KOPT-K1 (cell line): ENCODE measurements around the gene IL17RE.

Experiments used
- H3K27ac ChIP-seq: fragments of 200-600 bp; sonication (generic); 2 replicates; pipeline ENCODE4 v1.5.1; 2016; ENCODE audit warnings: antibody characterized with exemption, mild to moderate bottlenecking, low read depth, low read length; ENCODE audit not compliant: poor library complexity, severe bottlenecking
- H3K36me3 ChIP-seq: fragments of 200-600 bp; sonication (generic); 2 replicates; pipeline ENCODE4 v1.5.1; 2017; ENCODE audit warnings: antibody characterized with exemption, mild to moderate bottlenecking, low read length, moderate library complexity; ENCODE audit not compliant: insufficient read depth
- H3K9me3 ChIP-seq: fragments of 200-600 bp; sonication (generic); 2 replicates; pipeline ENCODE4 v1.5.1; 2017; ENCODE audit warnings: antibody characterized with exemption, low read length, mild to moderate bottlenecking; ENCODE audit not compliant: insufficient read depth, poor library complexity, severe bottlenecking

Gene IL17RE

DNA sequence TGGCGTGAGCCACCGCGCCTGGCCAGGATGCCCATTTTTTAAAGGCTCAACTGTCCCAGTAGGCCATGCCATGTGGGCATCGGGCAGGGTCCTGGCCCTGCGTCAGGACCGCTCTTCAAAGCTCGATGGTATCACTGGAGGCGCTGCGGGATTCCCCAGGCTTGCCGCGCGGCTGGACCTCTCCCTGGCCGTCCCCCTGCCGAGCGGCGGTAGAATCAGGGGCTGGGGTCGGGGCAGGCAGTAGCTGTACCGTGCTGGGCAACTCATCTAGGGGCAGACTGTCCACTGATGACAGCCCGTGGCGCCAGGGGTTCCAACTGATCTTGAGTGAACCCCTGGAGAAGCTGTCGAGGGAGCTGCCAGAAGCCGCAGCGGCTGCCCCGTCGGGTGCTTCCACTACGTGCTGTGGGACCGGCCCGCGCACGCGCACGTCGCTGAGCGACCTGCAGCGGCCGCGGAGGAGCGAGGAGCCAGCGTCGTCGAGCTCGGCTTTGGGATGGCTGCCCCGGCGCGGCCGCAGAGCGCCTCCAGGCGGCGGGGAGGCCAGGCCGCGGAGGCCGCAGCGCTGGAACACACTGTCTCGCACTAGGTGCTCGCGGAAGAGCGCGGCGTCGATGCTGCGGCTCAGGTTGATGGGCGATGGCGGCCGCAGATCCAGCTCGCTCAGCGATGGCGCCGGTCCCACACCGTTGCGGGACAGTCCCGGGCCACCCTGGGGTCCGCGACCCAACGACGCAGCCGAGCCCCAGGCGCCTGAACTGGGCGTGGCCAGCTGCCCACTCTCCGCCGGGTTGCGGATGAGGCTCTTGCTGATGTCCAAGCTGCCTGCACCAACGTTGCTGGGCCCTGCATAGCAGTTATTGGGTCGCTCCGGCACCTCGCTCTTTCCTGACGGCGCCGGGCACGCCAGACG is 43.7 kb downstream of the IL17RE start:
- H3K27ac ChIP-seq = no peak overlapping the region
- no peaks in the 10 kb centered on the region for H3K9me3 ChIP-seq

DNA sequence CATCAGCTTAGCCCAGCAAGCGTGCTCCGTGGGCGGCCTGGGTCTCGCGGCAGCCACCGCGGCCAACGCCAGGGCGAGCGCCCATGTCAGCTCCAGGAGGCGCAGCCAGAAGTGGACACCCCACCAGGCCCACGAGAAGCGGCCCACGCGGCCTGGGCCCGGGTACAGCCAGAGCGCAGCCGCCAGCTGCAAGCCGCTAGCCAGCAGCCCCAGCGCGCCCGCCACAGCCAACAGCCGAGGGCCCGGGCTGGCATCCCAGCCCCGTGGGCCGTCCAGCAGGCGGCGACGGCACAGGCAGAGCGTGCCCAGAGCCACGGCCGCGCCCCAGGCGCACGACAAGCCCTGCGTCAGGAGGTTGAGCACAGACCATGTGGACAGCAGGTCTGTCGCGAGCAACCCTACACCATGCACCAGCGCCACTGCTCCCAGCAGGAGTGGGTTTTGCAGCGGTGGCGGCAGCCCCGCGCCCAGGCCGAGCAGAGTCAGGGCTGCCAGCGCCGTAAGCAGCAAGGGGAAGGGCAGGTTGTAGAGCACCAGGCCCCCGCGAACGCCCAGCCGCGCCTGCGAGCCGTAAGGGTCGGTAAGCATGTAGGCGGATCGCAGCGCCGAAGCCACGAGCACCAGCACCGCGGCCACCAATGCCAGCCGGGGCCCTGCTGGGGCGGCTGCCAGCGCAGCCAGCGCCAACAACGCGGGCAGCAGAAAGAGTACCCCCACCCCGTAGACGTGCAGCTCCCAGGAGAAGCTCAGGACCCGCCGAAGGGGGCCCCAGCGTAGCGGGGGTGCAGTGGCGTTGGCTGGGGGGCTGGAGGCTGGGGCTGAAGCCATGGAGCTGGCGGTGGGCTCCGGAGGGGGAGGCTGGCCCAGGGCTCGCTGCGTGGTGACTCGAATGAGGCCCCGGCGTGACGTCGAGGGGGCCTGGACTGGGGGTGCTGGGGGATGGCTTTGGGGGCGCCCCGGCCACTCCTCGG is 44.7 kb downstream of the IL17RE start:
- Histone ChIP-seq H3K36me3 (peaks cover 3% of the 10 kb centered on the region; the same call in 1 of the 2 replicates), H3K9me3 (no peaks in the 10 kb centered on the region), H3K27ac (no peak overlapping the region)

More for the DNA sequence above, 43.7 kb downstream of the IL17RE start:
- H3K36me3 ChIP-seq = peaks cover 3% of the 10 kb centered on the region; the same call in 1 of the 2 replicates

- Histone ChIP-seq H3K36me3 (peaks cover 3% of the 10 kb centered on the region; the same call in 1 of the 2 replicates), H3K27ac (no peak overlapping the region), H3K9me3 (no peaks in the 10 kb centered on the region)
These were observed 45.9 kb downstream of the IL17RE start for GRCh38 chr3:9948586-9948985.

DNA sequence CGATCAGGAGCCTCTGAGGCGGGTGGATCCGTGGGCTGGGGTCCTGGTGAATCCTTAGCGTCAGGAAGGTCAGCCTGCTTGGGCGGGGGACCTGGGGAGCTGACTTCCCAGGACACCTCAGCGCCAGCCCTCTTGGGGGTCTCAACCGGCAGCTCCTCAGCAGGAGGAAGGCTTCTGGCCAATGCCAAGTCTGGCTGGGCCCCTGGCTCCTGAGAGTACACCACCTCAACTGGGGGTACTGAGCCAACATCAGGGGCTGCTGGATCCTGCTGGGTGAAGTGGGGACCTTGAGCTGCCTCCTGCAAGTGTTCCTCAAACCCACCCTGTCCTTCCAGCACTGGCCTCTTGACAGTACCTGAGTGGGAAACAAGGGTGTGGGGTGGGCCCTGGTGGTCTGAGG is 46.5 kb downstream of the IL17RE start:
- Histone ChIP-seq H3K27ac (no peak overlapping the region), H3K36me3 (peaks cover under 1% of the 10 kb centered on the region; the same call in 1 of the 2 replicates), H3K9me3 (no peaks in the 10 kb centered on the region)

DNA sequence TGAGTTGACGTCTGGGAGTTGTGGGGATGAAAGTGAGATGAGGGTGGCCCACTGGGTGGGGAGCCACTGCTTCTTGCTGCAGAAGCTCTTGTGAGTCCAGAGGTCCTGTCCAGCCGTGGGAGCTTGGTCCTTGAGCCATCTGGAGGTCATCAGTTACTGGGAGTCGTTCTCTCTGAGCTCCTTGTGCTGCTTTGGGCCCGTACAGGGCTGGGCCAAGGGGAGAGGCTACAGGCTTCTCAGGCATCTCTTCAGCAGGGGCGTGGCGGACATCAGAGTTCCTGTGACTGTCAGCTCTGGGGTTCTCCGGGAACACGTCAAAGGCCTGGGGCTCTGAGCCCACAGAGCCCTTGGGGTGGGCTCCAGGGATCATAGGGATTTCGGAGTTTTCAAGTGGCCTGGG is 47.0 kb downstream of the IL17RE start:
- Histone ChIP-seq H3K9me3 (no peaks in the 10 kb centered on the region), H3K27ac (no peak overlapping the region), H3K36me3 (no peaks in the 10 kb centered on the region)

DNA sequence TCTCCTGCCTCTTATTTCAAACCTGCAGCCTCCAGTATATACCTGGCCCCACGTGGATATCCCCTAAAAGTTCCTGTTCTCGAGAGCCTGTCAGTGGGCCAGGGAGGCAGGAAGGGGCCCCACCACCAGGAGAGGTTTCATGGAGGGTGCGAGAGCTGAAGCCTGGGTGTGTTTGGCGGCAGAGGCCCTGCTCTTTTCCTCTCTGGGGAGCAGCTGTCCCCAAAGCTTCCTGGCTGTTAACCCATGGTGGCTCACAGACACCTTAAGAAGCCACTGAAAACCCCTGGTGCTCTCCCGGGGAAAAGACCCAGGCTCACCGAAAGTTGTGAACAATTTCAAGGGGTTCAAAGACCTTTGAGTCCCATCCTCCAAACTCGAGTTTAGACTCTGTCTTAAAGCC is 48.5 kb downstream of the IL17RE start:
- Histone ChIP-seq H3K9me3 (no peaks in the 10 kb centered on the region), H3K27ac (peak overlapping the region; percentile 15), H3K36me3 (no peaks in the 10 kb centered on the region)

DNA sequence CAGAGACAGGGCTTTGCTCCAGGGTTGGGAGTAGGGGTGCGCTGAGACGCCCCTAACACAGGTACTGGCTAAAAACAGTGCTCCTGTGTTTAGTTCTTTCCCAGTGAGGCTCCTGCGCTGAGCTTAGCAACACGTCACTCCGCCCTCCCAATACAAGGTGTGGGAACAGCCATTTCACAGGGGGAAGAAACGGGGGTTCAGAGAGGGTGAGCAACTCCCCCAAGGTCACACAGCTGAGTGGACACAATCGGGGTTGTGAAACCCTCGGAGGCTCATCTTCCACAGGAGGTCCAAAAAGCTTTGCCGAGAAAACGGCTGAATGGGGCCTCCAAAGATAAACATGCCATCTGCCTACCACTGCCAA is 48.9 kb downstream of the IL17RE start:
- no peaks in the 10 kb centered on the region for H3K36me3 ChIP-seq
- H3K9me3 ChIP-seq = no peaks in the 10 kb centered on the region
- H3K27ac ChIP-seq = peak overlapping the region; percentile 15

GRCh38 chr3:9951962-9952805 is 49.5 kb downstream of the IL17RE start, which contains the start of gene PRRT3:
Gene PRRT3, minus strand, starts transcription at chr3:9952408. Its CDS starts 2,293 bp downstream, at chr3:9950115.
- H3K36me3 ChIP-seq = no peaks in the 10 kb centered on the region
- H3K9me3 ChIP-seq = no peaks in the 10 kb centered on the region
- H3K27ac ChIP-seq = peak within 1 kb of the TSS; percentile 15

- Histone ChIP-seq H3K9me3 (no peaks in the 10 kb centered on the region), H3K36me3 (no peaks in the 10 kb centered on the region), H3K27ac (no peak overlapping the region)
These were observed 52.4 kb downstream of the IL17RE start for GRCh38 chr3:9955067-9955502.

- Histone ChIP-seq H3K36me3 (no peaks in the 10 kb centered on the region), H3K27ac (no peak overlapping the region), H3K9me3 (no peaks in the 10 kb centered on the region)
These were observed 53.1 kb downstream of the IL17RE start for GRCh38 chr3:9955611-9956352.

DNA sequence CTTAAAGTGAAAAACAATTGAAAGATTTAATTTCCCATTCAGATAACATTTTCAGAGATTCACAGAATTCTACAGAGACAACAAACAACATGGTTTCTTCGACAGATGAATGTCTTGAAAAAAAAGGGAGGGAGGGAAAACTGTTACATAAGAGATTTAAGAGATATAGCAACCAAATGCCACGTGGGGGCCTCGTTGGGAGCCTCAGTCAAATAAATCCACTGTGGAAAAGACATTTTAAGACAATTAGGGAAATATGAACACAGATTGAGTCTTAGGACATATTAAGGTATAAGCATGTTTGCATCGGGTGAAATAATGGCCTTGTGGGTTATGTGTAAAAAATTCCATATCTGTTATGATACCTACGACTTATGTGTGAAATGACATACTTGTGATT is 54.6 kb downstream of the IL17RE start:
- H3K36me3 ChIP-seq = peaks cover 8% of the 10 kb centered on the region; the same call in 1 of the 2 replicates
- no peak overlapping the region for H3K27ac ChIP-seq
- no peaks in the 10 kb centered on the region for H3K9me3 ChIP-seq

DNA sequence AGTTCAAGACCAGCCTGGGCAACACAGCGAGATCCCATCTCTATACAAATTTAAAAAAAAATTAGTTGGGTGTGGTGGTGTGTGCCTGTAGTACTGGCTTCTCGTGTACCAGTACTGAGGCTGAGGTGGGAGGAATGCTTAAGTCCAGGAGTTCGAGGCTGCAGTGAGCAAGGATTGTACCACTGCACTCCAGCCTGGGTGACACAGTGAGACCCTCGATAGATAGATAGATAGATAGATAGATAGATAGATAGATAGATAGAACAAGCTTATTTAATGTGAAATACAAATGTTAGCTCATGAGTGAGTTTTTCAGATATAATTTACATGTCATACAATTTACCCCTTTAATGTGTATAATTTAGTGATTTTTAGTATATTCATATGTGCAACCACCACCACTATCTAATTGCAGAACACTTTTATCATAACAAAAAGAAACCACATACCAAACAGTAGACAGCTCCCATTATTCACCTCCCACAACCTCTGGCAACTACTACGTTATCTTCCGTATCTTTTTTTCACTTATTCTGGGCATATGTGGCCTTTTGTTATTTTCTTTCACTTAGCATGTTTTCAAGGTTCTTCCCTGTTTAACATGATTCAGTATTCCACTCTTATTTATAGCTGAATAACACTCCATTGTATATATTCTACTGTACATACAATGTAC is 62.7 kb downstream of the IL17RE start:
- H3K9me3 ChIP-seq = no peaks in the 10 kb centered on the region
- H3K36me3 ChIP-seq = peaks cover 73% of the 10 kb centered on the region
- no peak overlapping the region for H3K27ac ChIP-seq
